Erythroblast (primary cell): ENCODE data around the gene AGMO.

Experiments used
- GATA1 ChIP-seq: IDR thresholded peaks from 2 replicates; pipeline ENCODE4 v1.6.1; 2011; ENCODE audit warnings: low read depth, mild to moderate bottlenecking, control low read depth, low read length, moderate library complexity
- POLR2A ChIP-seq: IDR thresholded peaks from 2 replicates; pipeline ENCODE4 v1.6.1; 2011; ENCODE audit warnings: mild to moderate bottlenecking, low read length

DNA sequence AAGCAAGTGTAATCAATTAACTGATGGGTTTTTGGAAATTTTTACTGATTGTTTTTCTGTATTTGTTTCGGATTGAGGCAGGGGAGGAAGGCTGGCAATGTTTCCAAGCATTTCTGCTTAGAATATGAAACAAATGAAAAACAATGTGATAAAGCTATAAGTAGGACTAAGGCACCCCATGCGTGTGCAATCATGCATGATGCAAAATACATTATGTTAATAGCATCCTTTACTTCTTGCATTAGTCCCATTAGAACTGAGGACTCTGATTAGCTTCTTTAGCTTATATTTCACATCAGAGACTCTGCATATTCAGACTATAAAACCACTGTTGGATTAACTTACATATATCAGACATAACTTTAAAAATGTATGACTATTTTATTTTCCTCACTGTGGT, 48.7 kb upstream of the AGMO start:
- TF ChIP-seq POLR2A (no peak), GATA1 (no peak)
